Esophagus muscularis mucosa (tissue), 4 donors: ENCODE data around the gene PLPP4. TPM values are rescaled to one million over a fixed set of nuclear protein-coding genes. Genes with fewer than 3 reads are reported as not detected.
A peak's percentile ranks its signal among the peaks of the same experiment; 100 is the strongest.

Experiments used
- DNase-seq: peaks from one replicate; pipeline ENCODE4 v3.0.0-alpha.2; 2017; ENCODE audit errors: extremely low spot score
- H3K27ac ChIP-seq, 4 donors: fragments of 200-600 bp; sonication (generic); replicated peaks in 1 of 4; 1 replicate in 3 of 4; 2 replicates in 1 of 4; pipeline ENCODE4 v1.5.1; 2016 to 2019; ENCODE audit warnings: mild to moderate bottlenecking in 1 of 4
- H3K27me3 ChIP-seq, 4 donors: fragments of 200-600 bp; sonication (generic); one replicate each; pipeline versions ENCODE4 v1.5.1 to v1.6.0; 2016 to 2019
- H3K36me3 ChIP-seq, 4 donors: fragments of 200-600 bp; sonication (generic); one replicate each; pipeline ENCODE4 v1.5.1; 2016 to 2019
- H3K4me1 ChIP-seq, 4 donors: fragments of 200-600 bp; sonication (generic); one replicate each; pipeline ENCODE4 v1.5.1; 2016 to 2019
- H3K4me3 ChIP-seq, 4 donors: fragments of 200-600 bp; sonication (generic); 1 replicate in 2 of 4; 2 replicates in 2 of 4; pipeline ENCODE4 v1.5.1; 2016 to 2019; ENCODE audit warnings: mild to moderate bottlenecking in 4 of 4, moderate library complexity in 1 of 4
- H3K9me3 ChIP-seq, 4 donors: fragments of 200-600 bp; sonication (generic); 1 replicate in 3 of 4; 2 replicates in 1 of 4; pipeline ENCODE4 v1.5.1; 2016 to 2019
- CTCF ChIP-seq, 3 experiments: fragments of 200-600 bp in 2 of 3; fragments of 450-650 bp in 1 of 3; sonication (generic) in 2 of 3; IDR thresholded peaks; one replicate each; pipeline ENCODE4 v1.5.1; 2017 to 2019; ENCODE audit warnings: antibody characterized with exemption in 3 of 3, mild to moderate bottlenecking in 2 of 3, moderate library complexity in 1 of 3
- EP300 ChIP-seq: sonication (generic); formaldehyde crosslinking; IDR thresholded peaks from one replicate; pipeline ENCODE4 v1.6.1; 2017; ENCODE audit warnings: antibody characterized with exemption
- POLR2A ChIP-seq: fragments of 450-650 bp; IDR thresholded peaks from one replicate; pipeline ENCODE4 v1.6.1; 2017; ENCODE audit warnings: antibody characterized with exemption, moderate library complexity, mild to moderate bottlenecking, low read depth
- POLR2AphosphoS5 ChIP-seq, 2 donors: sonication (generic); formaldehyde crosslinking; IDR thresholded peaks; one replicate each; pipeline ENCODE4 v1.6.1; 2017; ENCODE audit warnings: antibody characterized with exemption in 2 of 2
- WGBS: methylation state at CpG from one replicate; pipeline ENCODE4 v1.1.5; 2018; 5-methylcytosine and 5-hydroxymethylcytosine counted together
- intact Hi-C: fragments of 100-400 bp; cut with DNase I; formaldehyde crosslinking; loops from one replicate; pipeline ENCODE4 v1.15.1; 2023
- total RNA-seq, 4 donors: library from RNA; depleted of rRNA; stranded (reverse); fragments of >200 nt; gene quantifications; one replicate each; pipeline versions ENCODE4 v1.1.0 to v1.2.1, GENCODE V29; 2016

PLPP4 gene
- total RNA-seq, 4 donors from 2014 or later, result 0.84 to 2.1 (median 1.3) TPM

- no peaks in the 10 kb centered on the region for H3K4me1 ChIP-seq
- intact Hi-C loops, result no loop called here
- H3K4me3 ChIP-seq, result no peak overlapping the region
- no peaks in the 10 kb centered on the region for H3K36me3 ChIP-seq
- H3K27me3 ChIP-seq, result no peaks in the 10 kb centered on the region
- H3K9me3 ChIP-seq, result peaks cover 0 to 9% (median 5%) of the 10 kb centered on the region in 4 donors
- no peak overlapping the region for H3K27ac ChIP-seq
- DNase-seq, result peak; percentile 74
- no peak for TF ChIP-seq POLR2A
- no peak for TF ChIP-seq EP300
- no peak for TF ChIP-seq CTCF (IDR thresholded peaks at IDR 0.05)
- TF ChIP-seq POLR2AphosphoS5 (IDR thresholded peaks at IDR 0.05), result no peak
Observed at GRCh38 chr10:120610791-120611190, 153.8 kb downstream of the PLPP4 start.

GRCh38 chr10:120612756-120613155, 155.7 kb downstream of the PLPP4 start:
- peak; percentile 85 for DNase-seq
- Histone ChIP-seq H3K4me3 (no peak overlapping the region), H3K9me3 (peaks cover 0 to 17% (median 15%) of the 10 kb centered on the region in 4 donors), H3K4me1 (no peaks in the 10 kb centered on the region), H3K27ac (no peak overlapping the region), H3K27me3 (no peaks in the 10 kb centered on the region), H3K36me3 (no peaks in the 10 kb centered on the region)
- TF ChIP-seq POLR2A, result no peak
- no peak for TF ChIP-seq POLR2AphosphoS5 (IDR thresholded peaks at IDR 0.05)
- no peak for TF ChIP-seq EP300
- no peak for TF ChIP-seq CTCF (IDR thresholded peaks at IDR 0.05)
- intact Hi-C loops, result no loop called here
- WGBS, result 70% methylated on average over 2 of the region's 2 CpGs

GRCh38 chr10:120613180-120613579, 156.2 kb downstream of the PLPP4 start:
- Histone ChIP-seq H3K4me1 (no peaks in the 10 kb centered on the region), H3K36me3 (no peaks in the 10 kb centered on the region), H3K4me3 (no peak overlapping the region), H3K9me3 (peaks cover 0 to 17% (median 15%) of the 10 kb centered on the region in 4 donors), H3K27ac (no peak overlapping the region), H3K27me3 (no peaks in the 10 kb centered on the region)
- WGBS, result 73% methylated on average over 3 of the region's 3 CpGs
- TF ChIP-seq CTCF (IDR thresholded peaks at IDR 0.05) (no peak), EP300 (no peak), POLR2A (no peak), POLR2AphosphoS5 (IDR thresholded peaks at IDR 0.05) (no peak)
- intact Hi-C loops, result no loop called here
- DNase-seq, result no peak

GRCh38 chr10:120614680-120615079, 157.7 kb downstream of the PLPP4 start:
- DNase-seq, result no peak
- intact Hi-C loops, result no loop called here
- H3K27me3 ChIP-seq, result no peaks in the 10 kb centered on the region
- H3K9me3 ChIP-seq, result peaks cover 0 to 17% (median 15%) of the 10 kb centered on the region in 4 donors
- no peaks in the 10 kb centered on the region for H3K4me1 ChIP-seq
- TF ChIP-seq POLR2AphosphoS5 (IDR thresholded peaks at IDR 0.05) (no peak), CTCF (IDR thresholded peaks at IDR 0.05) (no peak), POLR2A (no peak), EP300 (no peak)
- H3K4me3 ChIP-seq, result no peak overlapping the region
- no peaks in the 10 kb centered on the region for H3K36me3 ChIP-seq
- H3K27ac ChIP-seq, result no peak overlapping the region

- H3K4me3 ChIP-seq, result no peak overlapping the region
- H3K36me3 ChIP-seq, result no peaks in the 10 kb centered on the region
- H3K4me1 ChIP-seq, result no peaks in the 10 kb centered on the region
- no peak overlapping the region for H3K27ac ChIP-seq
- WGBS, result 56% methylated on average over 3 of the region's 3 CpGs
- H3K27me3 ChIP-seq, result no peaks in the 10 kb centered on the region
- intact Hi-C loops, result no loop called here
- peaks cover 0 to 17% (median 15%) of the 10 kb centered on the region in 4 donors for H3K9me3 ChIP-seq
- no peak for DNase-seq
- TF ChIP-seq CTCF (IDR thresholded peaks at IDR 0.05) (no peak), POLR2A (no peak), EP300 (no peak), POLR2AphosphoS5 (IDR thresholded peaks at IDR 0.05) (no peak)
Observed at GRCh38 chr10:120616311-120616911, 159.4 kb downstream of the PLPP4 start.
